T-helper 17 cell (primary cell): Measurements from ENCODE around the gene CDC25A. TPM values are rescaled to one million over a fixed set of nuclear protein-coding genes. Genes with fewer than 3 reads are reported as not detected.

Experiments used
- ATAC-seq: fragments of 150-1000 bp; cut with Tn5 transposase; 2 replicates; pipeline ENCODE4 v1.10.0; 2021; ENCODE audit warnings: mild to moderate bottlenecking, moderate library complexity
- DNase-seq, 3 donors: peaks; one replicate each; pipeline versions ENCODE4 v3.0.0 to v3.0.0-alpha.2; 2020 to 2021
- H3K9me3 ChIP-seq: one replicate; pipeline ENCODE4 v1.7.0; 2013; ENCODE audit warnings: low read length, mild to moderate bottlenecking; ENCODE audit not compliant: control insufficient read depth, poor library complexity, severe bottlenecking
- H3K27ac Mint-ChIP-seq: one replicate; pipeline ENCODE4 v1.8.0; 2022; ENCODE audit warnings: mild to moderate bottlenecking, moderate library complexity, mixed read lengths
- H3K27me3 Mint-ChIP-seq: one replicate; pipeline ENCODE4 v1.8.0; 2022; ENCODE audit warnings: mixed read lengths
- H3K36me3 Mint-ChIP-seq: one replicate; pipeline ENCODE4 v1.8.0; 2022; ENCODE audit warnings: low read depth, mixed read lengths
- H3K4me1 Mint-ChIP-seq: one replicate; pipeline ENCODE4 v1.8.0; 2022; ENCODE audit warnings: mild to moderate bottlenecking, mixed read lengths
- H3K4me3 Mint-ChIP-seq: one replicate; pipeline ENCODE4 v1.8.0; 2022; ENCODE audit warnings: mild to moderate bottlenecking, moderate library complexity, mixed read lengths
- total RNA-seq, 4 donors: library from RNA in 2 of 4; stranded (reverse) in 2 of 4; gene quantifications; one replicate each; pipeline ENCODE4 v1.2.3 and lab custom pipeline; 2022 to 2026

Gene CDC25A
- total RNA-seq, result under 1 TPM; 0.22 to 0.44 TPM
- total RNA-seq (lab: John Stamatoyannopoulos, UW), result 0.60 to 1.4 reads per million in 2 donors

- Mint-ChIP-seq H3K27ac (peak within 1 kb of the TSS; percentile 8), H3K27me3 (peaks cover 11% of the 10 kb centered on the region), H3K4me3 (peak within 1 kb of the TSS; percentile 96), H3K36me3 (no peaks in the 10 kb centered on the region), H3K4me1 (peaks cover 13% of the 10 kb centered on the region)
- peak; percentile 79 to 91 (median 83) for DNase-seq
- ATAC-seq, result peak; percentile 99
- H3K9me3 ChIP-seq, result no peaks in the 10 kb centered on the region
Measured at GRCh38 chr3:48188266-48189201, at the start of gene CDC25A. CDC25A (minus strand) TSS chr3:48188417; CDS start chr3:48187947, 470 bp downstream.

- peaks cover 12% of the 10 kb centered on the region for H3K27me3 Mint-ChIP-seq
Measured at GRCh38 chr3:48236531-48236930, 48.3 kb upstream of the CDC25A start.

DNA sequence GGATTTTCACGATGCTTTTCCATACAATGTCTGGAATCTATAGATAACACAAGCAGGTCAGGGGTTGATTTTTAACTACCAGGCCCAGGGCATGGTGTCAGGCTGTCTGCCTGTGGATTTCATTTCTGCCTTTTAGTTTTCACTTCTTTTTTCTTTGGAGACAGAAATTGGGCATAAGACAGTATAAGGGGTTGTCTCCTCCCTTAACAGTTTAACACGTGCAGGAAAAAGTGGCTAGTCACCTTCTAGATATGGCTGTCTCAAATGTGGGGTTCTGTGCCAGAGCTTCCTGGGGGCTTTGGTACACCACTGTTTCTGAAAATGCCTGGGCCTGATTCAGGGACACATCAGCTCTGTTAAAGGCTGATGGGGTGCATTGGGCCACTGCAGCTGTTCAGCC is 45.3 kb upstream of the CDC25A start:
- ATAC-seq (no peak), DNase-seq (no peak)
- Mint-ChIP-seq H3K4me1 (peaks cover 8% of the 10 kb centered on the region), H3K4me3 (no peak overlapping the region), H3K27me3 (peaks cover 12% of the 10 kb centered on the region), H3K27ac (no peak overlapping the region), H3K36me3 (no peaks in the 10 kb centered on the region)
- H3K9me3 ChIP-seq, result no peaks in the 10 kb centered on the region

More at GRCh38 chr3:48236531-48236930, 48.3 kb upstream of the CDC25A start:
- no peak for ATAC-seq
- H3K27ac Mint-ChIP-seq, result no peak overlapping the region
- no peak for DNase-seq
- peaks cover 10% of the 10 kb centered on the region for H3K4me1 Mint-ChIP-seq
- no peaks in the 10 kb centered on the region for H3K9me3 ChIP-seq
- no peak overlapping the region for H3K4me3 Mint-ChIP-seq
- H3K36me3 Mint-ChIP-seq, result no peaks in the 10 kb centered on the region

- H3K9me3 ChIP-seq, result no peaks in the 10 kb centered on the region
- ATAC-seq (peak; percentile 87), DNase-seq (peak in 2 of 3 donors; percentile 12 to 35)
- Mint-ChIP-seq H3K4me1 (peaks cover 8% of the 10 kb centered on the region), H3K27me3 (peaks cover 12% of the 10 kb centered on the region), H3K4me3 (peak overlapping the region; percentile 31), H3K36me3 (no peaks in the 10 kb centered on the region), H3K27ac (no peak overlapping the region)
Measured at GRCh38 chr3:48232734-48233133, 44.5 kb upstream of the CDC25A start.

GRCh38 chr3:48232232-48232631 is 44.0 kb upstream of the CDC25A start:
- peaks cover 8% of the 10 kb centered on the region for H3K4me1 Mint-ChIP-seq
- no peak for ATAC-seq
- peaks cover 14% of the 10 kb centered on the region for H3K27me3 Mint-ChIP-seq
- H3K27ac Mint-ChIP-seq, result no peak overlapping the region
- no peak overlapping the region for H3K4me3 Mint-ChIP-seq
- no peak for DNase-seq
- no peaks in the 10 kb centered on the region for H3K36me3 Mint-ChIP-seq
- H3K9me3 ChIP-seq, result no peaks in the 10 kb centered on the region

- no peak for ATAC-seq
- Mint-ChIP-seq H3K27ac (no peak overlapping the region), H3K36me3 (no peaks in the 10 kb centered on the region), H3K27me3 (peaks cover 4% of the 10 kb centered on the region), H3K4me3 (no peak overlapping the region), H3K4me1 (peaks cover 5% of the 10 kb centered on the region)
- no peaks in the 10 kb centered on the region for H3K9me3 ChIP-seq
- no peak for DNase-seq
Measured at GRCh38 chr3:48226939-48227338, 38.7 kb upstream of the CDC25A start.

- H3K9me3 ChIP-seq, result no peaks in the 10 kb centered on the region
- DNase-seq, result no peak
- H3K36me3 Mint-ChIP-seq, result no peaks in the 10 kb centered on the region
- H3K4me1 Mint-ChIP-seq, result peaks cover 5% of the 10 kb centered on the region
- H3K4me3 Mint-ChIP-seq, result no peak overlapping the region
- peaks cover 4% of the 10 kb centered on the region for H3K27me3 Mint-ChIP-seq
- no peak for ATAC-seq
- H3K27ac Mint-ChIP-seq, result no peak overlapping the region
Measured at GRCh38 chr3:48225587-48225986, 37.4 kb upstream of the CDC25A start.

DNA sequence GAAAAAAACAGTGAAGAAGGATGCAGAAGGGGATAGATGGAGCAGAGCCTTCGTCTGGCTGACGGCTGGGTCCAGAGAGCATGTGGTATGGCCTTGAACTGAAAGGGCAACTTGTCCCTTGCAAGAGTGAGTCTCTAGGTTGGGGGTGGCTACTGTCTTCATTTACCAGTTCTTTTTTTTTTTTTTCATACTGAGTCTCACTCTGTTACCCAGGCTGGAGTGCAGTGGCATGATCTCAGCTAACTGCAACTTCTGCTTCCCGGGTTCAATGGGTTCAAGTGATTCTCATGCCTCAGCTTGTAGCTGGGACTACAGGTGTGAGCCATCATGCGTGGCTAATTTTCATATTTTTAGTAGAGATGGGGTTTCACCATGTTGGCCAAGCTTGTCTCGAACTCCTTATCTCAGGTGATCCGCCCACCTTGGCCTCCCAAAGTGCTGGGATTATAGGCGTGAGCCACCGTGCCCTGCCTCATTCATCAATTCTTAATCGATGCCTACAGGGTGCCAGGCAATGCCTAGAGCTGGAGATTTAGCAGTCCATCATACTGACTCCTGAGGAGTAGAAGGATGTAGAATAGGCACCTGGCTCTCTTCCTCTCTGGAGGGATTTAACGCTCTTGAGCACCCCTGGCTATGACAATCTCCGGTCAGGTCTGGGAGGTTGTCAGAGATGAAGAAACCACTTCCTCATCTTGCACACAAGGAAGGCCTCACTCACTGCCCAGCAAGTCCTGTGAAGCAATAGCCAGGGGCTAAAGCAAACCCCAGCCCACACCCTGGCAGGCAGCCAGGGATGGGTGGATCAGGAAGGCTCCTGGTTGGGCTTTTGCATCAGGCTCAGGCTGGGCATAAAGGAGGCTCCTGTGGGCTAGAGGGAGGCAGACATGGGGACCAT is 34.6 kb upstream of the CDC25A start, which contains the start of gene CAMP:
CAMP (plus strand) TSS at position 880 of the 898 bp plus-strand sequence; CDS start at position 897, 17 bp downstream.
- no peak within 1 kb of the TSS for H3K27ac Mint-ChIP-seq
- no peak within 1 kb of the TSS for H3K4me3 Mint-ChIP-seq
- peaks cover 4% of the 10 kb centered on the region for H3K27me3 Mint-ChIP-seq
- peaks cover 5% of the 10 kb centered on the region for H3K4me1 Mint-ChIP-seq
- no peaks in the 10 kb centered on the region for H3K9me3 ChIP-seq
- peak; percentile 53 for ATAC-seq
- DNase-seq, result no peak
- H3K36me3 Mint-ChIP-seq, result no peaks in the 10 kb centered on the region

- H3K4me3 Mint-ChIP-seq, result no peak overlapping the region
- DNase-seq (no peak), ATAC-seq (no peak)
- peaks cover 2% of the 10 kb centered on the region for H3K36me3 Mint-ChIP-seq
- peaks cover 5% of the 10 kb centered on the region for H3K4me1 Mint-ChIP-seq
- no peaks in the 10 kb centered on the region for H3K9me3 ChIP-seq
- H3K27me3 Mint-ChIP-seq, result no peaks in the 10 kb centered on the region
- no peak overlapping the region for H3K27ac Mint-ChIP-seq
Measured at GRCh38 chr3:48220746-48221145, 32.5 kb upstream of the CDC25A start.

DNA sequence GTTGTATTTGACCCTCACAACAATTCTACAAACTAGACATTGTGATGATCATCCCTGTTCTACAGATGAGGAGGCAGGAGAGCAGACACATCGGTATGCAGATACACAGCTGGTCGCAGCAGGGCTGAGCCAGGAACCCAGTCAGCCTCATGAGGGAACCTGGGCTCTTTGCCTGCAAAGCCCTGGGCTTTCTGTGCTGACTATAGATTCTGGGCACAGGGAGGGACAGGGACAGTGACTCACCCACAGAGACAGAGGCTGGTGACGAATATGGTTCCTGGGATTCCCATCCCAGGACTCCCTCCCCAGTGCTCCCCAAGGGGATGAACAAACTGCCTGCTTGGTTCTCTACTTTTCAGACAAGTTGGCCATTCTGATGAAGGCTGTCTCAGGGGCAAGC is 31.3 kb upstream of the CDC25A start:
- Mint-ChIP-seq H3K4me3 (no peak overlapping the region), H3K27ac (no peak overlapping the region), H3K36me3 (peaks cover 2% of the 10 kb centered on the region), H3K27me3 (no peaks in the 10 kb centered on the region), H3K4me1 (peaks cover 5% of the 10 kb centered on the region)
- H3K9me3 ChIP-seq, result no peaks in the 10 kb centered on the region
- ATAC-seq (no peak), DNase-seq (no peak)

DNA sequence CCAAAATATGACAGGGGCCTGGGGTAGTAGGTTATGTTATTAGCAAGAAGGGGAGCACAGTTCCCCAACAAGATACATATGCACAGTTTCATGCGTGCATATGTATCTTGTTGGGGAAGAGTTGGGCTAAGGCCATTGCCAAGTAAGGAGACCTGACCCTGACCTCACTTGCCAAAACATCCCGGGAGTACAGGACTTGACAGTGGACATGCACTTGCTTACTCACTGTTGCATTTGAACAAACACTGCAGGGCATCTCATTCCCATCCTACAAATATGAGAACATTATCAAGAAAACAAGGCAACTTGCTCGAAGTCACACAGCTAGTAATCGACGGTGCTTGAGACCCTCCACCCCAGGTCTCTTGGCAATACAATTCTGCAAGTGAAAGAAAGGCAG is 30.3 kb upstream of the CDC25A start:
- Mint-ChIP-seq H3K27me3 (no peaks in the 10 kb centered on the region), H3K4me3 (no peak overlapping the region), H3K27ac (no peak overlapping the region), H3K4me1 (peaks cover 2% of the 10 kb centered on the region), H3K36me3 (peaks cover 2% of the 10 kb centered on the region)
- DNase-seq, result no peak
- no peaks in the 10 kb centered on the region for H3K9me3 ChIP-seq
- no peak for ATAC-seq

GRCh38 chr3:48217449-48217848 is 29.2 kb upstream of the CDC25A start:
- H3K4me1 Mint-ChIP-seq, result peaks cover 2% of the 10 kb centered on the region

GRCh38 chr3:48215876-48216275 is 27.7 kb upstream of the CDC25A start:
- no peak overlapping the region for H3K4me3 Mint-ChIP-seq
- H3K4me1 Mint-ChIP-seq, result no peaks in the 10 kb centered on the region
- peaks cover 2% of the 10 kb centered on the region for H3K36me3 Mint-ChIP-seq
- H3K27me3 Mint-ChIP-seq, result no peaks in the 10 kb centered on the region
- ATAC-seq (no peak), DNase-seq (no peak)
- no peaks in the 10 kb centered on the region for H3K9me3 ChIP-seq
- no peak overlapping the region for H3K27ac Mint-ChIP-seq

More at GRCh38 chr3:48217449-48217848, 29.2 kb upstream of the CDC25A start:
- Mint-ChIP-seq H3K36me3 (peaks cover 2% of the 10 kb centered on the region), H3K27me3 (no peaks in the 10 kb centered on the region), H3K4me3 (no peak overlapping the region), H3K27ac (no peak overlapping the region)
- H3K9me3 ChIP-seq, result no peaks in the 10 kb centered on the region
- ATAC-seq (no peak), DNase-seq (no peak)
